Ramos (cell line): ENCODE results near the gene TOMM40.
"Not testable (repeated sequence)": the region's sequence is repeated elsewhere in the genome, so short reads cannot be mapped to it uniquely, and the experiment has no call there.

Source experiments
- in situ Hi-C: fragments of 300-500 bp; cut with MboI; formaldehyde crosslinking; loops from one replicate; pipeline ENCODE4 v1.14.3; 2022; ENCODE audit warnings: low sequenced_read_pairs; ENCODE audit not compliant: unreplicated experiment

TOMM40 gene

GRCh38 chr19:44914433-44915206 is 23.6 kb downstream of the TOMM40 start, which contains the start of gene APOC1:
APOC1 (plus strand) TSS chr19:44914608; CDS start chr19:44914892, 284 bp downstream.
- in situ Hi-C loops = not testable (repeated sequence)

- in situ Hi-C loops = no loop called here
Measured at GRCh38 chr19:44924243-44924725, 33.2 kb downstream of the TOMM40 start.

GRCh38 chr19:44925114-44925891 is 34.2 kb downstream of the TOMM40 start:
- in situ Hi-C loops = no loop called here

GRCh38 chr19:44926245-44927077 is 35.4 kb downstream of the TOMM40 start:
- in situ Hi-C loops = not testable (repeated sequence)

- in situ Hi-C loops = no loop called here
Measured at GRCh38 chr19:44927746-44928145, 36.7 kb downstream of the TOMM40 start.

GRCh38 chr19:44930088-44930487 is 39.0 kb downstream of the TOMM40 start:
- in situ Hi-C loops = no loop called here

GRCh38 chr19:44931541-44931940 is 40.5 kb downstream of the TOMM40 start:
- in situ Hi-C loops = no loop called here

GRCh38 chr19:44939668-44940067 is 48.6 kb downstream of the TOMM40 start:
- in situ Hi-C loops = no loop called here

- in situ Hi-C loops = no loop called here
Measured at GRCh38 chr19:44942067-44942571, 51.1 kb downstream of the TOMM40 start, which contains the start of gene APOC4. APOC4 (plus strand) TSS chr19:44942237; CDS start chr19:44942278, 41 bp downstream.

GRCh38 chr19:44943801-44944249 is 52.8 kb downstream of the TOMM40 start:
- in situ Hi-C loops = no loop called here

- in situ Hi-C loops = no loop called here
Measured at GRCh38 chr19:44947041-44947581, 56.1 kb downstream of the TOMM40 start.

GRCh38 chr19:44948237-44948636 is 57.2 kb downstream of the TOMM40 start:
- in situ Hi-C loops = no loop called here

GRCh38 chr19:44948763-44949374 is 57.8 kb downstream of the TOMM40 start:
- in situ Hi-C loops = no loop called here

- in situ Hi-C loops = no loop called here
Measured at GRCh38 chr19:44949550-44949949, 58.5 kb downstream of the TOMM40 start.

GRCh38 chr19:44951179-44952159 is 60.4 kb downstream of the TOMM40 start:
- in situ Hi-C loops = no loop called here
